Stomach smooth muscle (tissue), 2 donors: ENCODE results near the gene P4HA3.

ENCODE experiments used
- H3K27ac ChIP-seq: one replicate; pipeline ENCODE4 v1.7.0; 2013; ENCODE audit warnings: mild to moderate bottlenecking, low read length, inconsistent platforms
- H3K27me3 ChIP-seq, 2 donors: one replicate each; pipeline ENCODE4 v1.7.0; 2013; ENCODE audit warnings: low read length in 2 of 2; ENCODE audit not compliant: insufficient read depth in 2 of 2, control insufficient read depth in 1 of 2
- H3K36me3 ChIP-seq, 2 donors: one replicate each; pipeline ENCODE4 v1.7.0; 2013; ENCODE audit warnings: low read length in 2 of 2; ENCODE audit not compliant: control insufficient read depth in 2 of 2, insufficient read depth in 2 of 2
- H3K4me1 ChIP-seq: one replicate; pipeline ENCODE4 v1.7.0; 2013; ENCODE audit warnings: low read length; ENCODE audit not compliant: control insufficient read depth, insufficient read depth
- H3K4me3 ChIP-seq, 2 donors: one replicate each; pipeline ENCODE4 v1.7.0; 2013; ENCODE audit warnings: low read length in 2 of 2
- H3K9ac ChIP-seq, 2 donors: one replicate each; pipeline ENCODE4 v1.7.0; 2013; ENCODE audit warnings: low read length in 2 of 2, mild to moderate bottlenecking in 1 of 2
- H3K9me3 ChIP-seq, 2 donors: one replicate each; pipeline ENCODE4 v1.7.0; 2013; ENCODE audit warnings: low read length in 2 of 2; ENCODE audit not compliant: control insufficient read depth in 2 of 2
- donor health status: healthy.
- donor health status: Pancreatic carcinoma.

The P4HA3 gene

GRCh38 chr11:74267014-74267413, 44.4 kb downstream of the P4HA3 start:
- Histone ChIP-seq H3K36me3 (no peaks in the 10 kb centered on the region), H3K9ac (no peak overlapping the region), H3K4me3 (no peak overlapping the region), H3K27ac (no peak overlapping the region), H3K4me1 (no peaks in the 10 kb centered on the region), H3K9me3 (no peaks in the 10 kb centered on the region), H3K27me3 (no peaks in the 10 kb centered on the region)

- Histone ChIP-seq H3K4me3 (no peak overlapping the region), H3K4me1 (no peaks in the 10 kb centered on the region), H3K27me3 (no peaks in the 10 kb centered on the region), H3K9me3 (no peaks in the 10 kb centered on the region), H3K27ac (no peak overlapping the region), H3K36me3 (no peaks in the 10 kb centered on the region), H3K9ac (no peak overlapping the region)
Observed at GRCh38 chr11:74265256-74265655, 46.2 kb downstream of the P4HA3 start.

- Histone ChIP-seq H3K9ac (no peak overlapping the region), H3K36me3 (no peaks in the 10 kb centered on the region), H3K4me3 (no peak overlapping the region), H3K27me3 (no peaks in the 10 kb centered on the region), H3K9me3 (no peaks in the 10 kb centered on the region), H3K27ac (no peak overlapping the region), H3K4me1 (peaks cover 9% of the 10 kb centered on the region)
Observed at GRCh38 chr11:74262725-74263124, 48.7 kb downstream of the P4HA3 start.

DNA sequence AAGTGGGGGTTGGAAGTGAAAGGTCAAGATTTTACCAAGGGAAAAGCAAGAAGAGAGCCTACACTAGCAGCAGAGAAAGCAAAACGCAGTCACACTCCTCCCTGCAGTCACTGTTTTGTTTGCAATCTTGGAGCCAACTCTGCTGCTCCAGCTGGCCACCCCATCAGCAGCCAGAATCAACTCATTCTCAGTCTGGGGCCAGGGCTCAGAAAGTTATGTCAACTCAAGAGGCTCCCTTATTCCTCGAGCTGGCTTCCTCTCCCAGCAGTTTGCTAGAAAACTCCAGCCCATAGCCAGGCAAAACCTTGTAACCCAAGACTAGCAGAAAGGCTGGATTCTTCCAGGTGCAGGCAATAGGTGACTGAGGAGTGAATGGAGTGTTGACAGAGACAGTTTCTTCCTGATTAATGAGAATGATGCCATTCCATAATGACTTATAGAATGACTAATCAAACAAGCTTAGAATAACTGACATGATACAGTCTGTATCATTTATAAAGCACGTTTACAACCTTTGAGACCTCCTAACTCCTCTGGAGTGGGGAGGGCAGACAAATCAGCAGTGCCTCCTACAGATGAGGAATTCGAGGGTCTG, 53.4 kb downstream of the P4HA3 start:
- Histone ChIP-seq H3K9me3 (no peaks in the 10 kb centered on the region), H3K4me3 (no peak overlapping the region), H3K27ac (no peak overlapping the region), H3K27me3 (no peaks in the 10 kb centered on the region), H3K4me1 (peaks cover 10% of the 10 kb centered on the region), H3K36me3 (peaks cover 0 to 15% of the 10 kb centered on the region in 2 donors), H3K9ac (no peak overlapping the region)

GRCh38 chr11:74256378-74257133, 54.9 kb downstream of the P4HA3 start:
- Histone ChIP-seq H3K36me3 (peaks cover 9 to 26% of the 10 kb centered on the region in 2 donors), H3K27me3 (no peaks in the 10 kb centered on the region), H3K4me1 (peaks cover 10% of the 10 kb centered on the region), H3K9ac (no peak overlapping the region), H3K9me3 (no peaks in the 10 kb centered on the region), H3K4me3 (no peak overlapping the region), H3K27ac (no peak overlapping the region)

GRCh38 chr11:74255741-74256375, 55.6 kb downstream of the P4HA3 start:
- no peak overlapping the region for H3K27ac ChIP-seq
- H3K9me3 ChIP-seq, result no peaks in the 10 kb centered on the region
- no peaks in the 10 kb centered on the region for H3K27me3 ChIP-seq
- H3K9ac ChIP-seq, result no peak overlapping the region
- peaks cover 10% of the 10 kb centered on the region for H3K4me1 ChIP-seq
- peaks cover 16 to 33% of the 10 kb centered on the region in 2 donors for H3K36me3 ChIP-seq
- no peak overlapping the region for H3K4me3 ChIP-seq

- peaks cover 20 to 35% of the 10 kb centered on the region in 2 donors for H3K36me3 ChIP-seq
- H3K9ac ChIP-seq, result no peak overlapping the region
- no peaks in the 10 kb centered on the region for H3K27me3 ChIP-seq
- peaks cover 8% of the 10 kb centered on the region for H3K4me1 ChIP-seq
- H3K27ac ChIP-seq, result no peak overlapping the region
- H3K4me3 ChIP-seq, result no peak overlapping the region
- H3K9me3 ChIP-seq, result no peaks in the 10 kb centered on the region
Observed at GRCh38 chr11:74253361-74253760, 58.1 kb downstream of the P4HA3 start.

- Histone ChIP-seq H3K4me1 (no peaks in the 10 kb centered on the region), H3K36me3 (peaks cover 32 to 38% of the 10 kb centered on the region in 2 donors), H3K4me3 (no peak overlapping the region), H3K27me3 (no peaks in the 10 kb centered on the region), H3K9me3 (no peaks in the 10 kb centered on the region), H3K9ac (no peak overlapping the region), H3K27ac (no peak overlapping the region)
Observed at GRCh38 chr11:74249496-74249895, 61.9 kb downstream of the P4HA3 start.

DNA sequence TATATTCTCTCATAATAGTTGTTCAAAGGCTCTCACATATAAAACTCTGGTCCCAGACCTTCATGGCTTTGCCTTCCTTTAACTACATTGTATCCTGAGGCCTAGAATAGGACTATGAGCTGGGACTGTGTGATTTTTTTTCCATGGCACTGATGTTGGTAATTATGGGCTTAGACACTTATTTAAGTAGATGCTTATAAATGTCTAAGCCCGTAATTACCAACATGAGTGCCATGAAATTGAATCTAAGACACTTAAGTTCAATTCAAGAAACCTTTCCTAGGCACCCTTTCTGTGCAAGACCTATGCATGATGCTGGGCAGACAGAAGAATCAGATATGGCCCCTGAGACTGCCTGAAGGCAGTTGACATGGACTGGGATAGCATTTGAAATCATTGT, 63.0 kb downstream of the P4HA3 start:
- no peaks in the 10 kb centered on the region for H3K9me3 ChIP-seq
- no peak overlapping the region for H3K27ac ChIP-seq
- H3K4me3 ChIP-seq, result no peak overlapping the region
- peaks cover 32% of the 10 kb centered on the region in 2 donors for H3K36me3 ChIP-seq
- H3K27me3 ChIP-seq, result no peaks in the 10 kb centered on the region
- H3K4me1 ChIP-seq, result no peaks in the 10 kb centered on the region
- H3K9ac ChIP-seq, result no peak overlapping the region

DNA sequence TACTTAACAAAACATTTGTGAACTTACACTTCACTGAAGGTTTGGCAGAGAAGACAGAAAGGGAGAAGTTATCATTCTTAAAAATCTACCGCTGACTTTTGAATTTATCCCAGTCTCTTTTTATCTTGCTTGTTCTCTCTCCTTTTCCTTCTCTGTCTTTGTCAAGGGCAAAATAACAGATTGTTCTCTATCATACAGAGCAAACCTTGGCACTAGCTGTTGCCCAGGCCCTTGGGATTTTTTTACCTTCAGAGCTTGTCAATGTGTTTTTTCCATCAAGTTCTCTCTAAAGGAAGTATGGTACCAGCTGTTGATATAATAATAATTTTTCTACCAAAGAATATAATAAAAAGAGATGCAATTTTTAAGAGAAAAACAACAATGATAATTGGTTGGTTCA, 73.2 kb downstream of the P4HA3 start:
- Histone ChIP-seq H3K9me3 (no peaks in the 10 kb centered on the region), H3K27ac (no peak overlapping the region), H3K27me3 (no peaks in the 10 kb centered on the region), H3K9ac (no peak overlapping the region), H3K4me3 (no peak overlapping the region), H3K36me3 (peaks cover 11 to 21% of the 10 kb centered on the region in 2 donors), H3K4me1 (no peaks in the 10 kb centered on the region)

DNA sequence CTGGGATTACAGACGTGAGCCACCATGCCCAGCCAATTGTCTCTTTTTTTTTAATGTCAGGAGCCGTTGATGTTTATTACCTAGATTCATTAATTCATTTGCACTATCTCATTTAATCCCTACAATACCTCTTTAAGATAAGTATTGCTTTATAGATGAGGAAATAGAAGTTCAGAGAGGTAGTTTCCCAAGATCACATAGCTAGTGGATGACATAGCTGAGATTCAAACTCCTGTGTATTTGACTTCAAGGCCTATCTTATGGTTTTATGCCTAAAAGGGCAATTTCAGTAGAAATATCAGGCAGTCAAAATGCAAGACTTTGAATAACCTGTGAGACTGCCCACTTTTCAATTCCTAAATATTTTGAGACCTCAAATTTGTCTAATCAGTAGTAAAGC, 73.9 kb downstream of the P4HA3 start:
- Histone ChIP-seq H3K9me3 (no peaks in the 10 kb centered on the region), H3K9ac (no peak overlapping the region), H3K36me3 (peaks cover 11 to 21% of the 10 kb centered on the region in 2 donors), H3K4me3 (no peak overlapping the region), H3K27ac (no peak overlapping the region), H3K27me3 (no peaks in the 10 kb centered on the region), H3K4me1 (no peaks in the 10 kb centered on the region)
